Colonic mucosa (tissue), 4 donors: ENCODE measurements around the gene COX19. TPM values are rescaled to one million over a fixed set of nuclear protein-coding genes. Genes with fewer than 3 reads are reported as not detected.
"Not testable (repeated sequence)": the region's sequence is repeated elsewhere in the genome, so short reads cannot be mapped to it uniquely, and the experiment has no call there.

Experiments
- DNase-seq: peaks from one replicate; pipeline ENCODE4 v3.0.0-alpha.2; 2020
- H3K27ac ChIP-seq: fragments of 200-600 bp; one replicate; pipeline ENCODE4 v1.8.0; 2021
- H3K27me3 ChIP-seq: fragments of 200-600 bp; one replicate; pipeline ENCODE4 v1.8.0; 2021
- H3K36me3 ChIP-seq: fragments of 200-600 bp; one replicate; pipeline ENCODE4 v1.8.0; 2021
- H3K4me1 ChIP-seq: fragments of 200-600 bp; one replicate; pipeline ENCODE4 v1.8.0; 2021; ENCODE audit warnings: mild to moderate bottlenecking
- H3K4me3 ChIP-seq: fragments of 200-600 bp; one replicate; pipeline ENCODE4 v1.8.0; 2021
- H3K9ac ChIP-seq, 2 donors: one replicate each; pipeline ENCODE4 v1.7.0; 2013; ENCODE audit warnings: control low read depth in 2 of 2, low read depth in 2 of 2, low read length in 2 of 2
- H3K9me3 ChIP-seq: fragments of 200-600 bp; one replicate; pipeline ENCODE4 v1.8.0; 2021
- intact Hi-C: fragments of 100-400 bp; cut with DNase I; formaldehyde crosslinking; loops from one replicate; pipeline ENCODE4 v1.14.1; 2022
- total RNA-seq, 2 donors: library from RNA; stranded (reverse); fragmentation: NEBNext Ultra II Directional in 1 of 2; extraction: Animal tissue kit (Norgen Biotek cat#: 25700) in 1 of 2; gene quantifications; one replicate each; pipeline ENCODE4 v1.2.1, GENCODE V29; 2021
- TF ChIP-seq, protein P1 (sequence below): fragments of 200-600 bp; IDR thresholded peaks from one replicate; pipeline ENCODE4 v1.8.0; 2022; ENCODE audit warnings: antibody characterized with exemption, mild to moderate bottlenecking
- donor health status: healthy.
- donor health status: DM: no; HTN: no; CAD: no.
- donor health status: DM: no; HTN: no; CAD: no.

The COX19 gene
- total RNA-seq, 2 donors from 2014 or later = 11.6 to 16.5 TPM

DNA sequence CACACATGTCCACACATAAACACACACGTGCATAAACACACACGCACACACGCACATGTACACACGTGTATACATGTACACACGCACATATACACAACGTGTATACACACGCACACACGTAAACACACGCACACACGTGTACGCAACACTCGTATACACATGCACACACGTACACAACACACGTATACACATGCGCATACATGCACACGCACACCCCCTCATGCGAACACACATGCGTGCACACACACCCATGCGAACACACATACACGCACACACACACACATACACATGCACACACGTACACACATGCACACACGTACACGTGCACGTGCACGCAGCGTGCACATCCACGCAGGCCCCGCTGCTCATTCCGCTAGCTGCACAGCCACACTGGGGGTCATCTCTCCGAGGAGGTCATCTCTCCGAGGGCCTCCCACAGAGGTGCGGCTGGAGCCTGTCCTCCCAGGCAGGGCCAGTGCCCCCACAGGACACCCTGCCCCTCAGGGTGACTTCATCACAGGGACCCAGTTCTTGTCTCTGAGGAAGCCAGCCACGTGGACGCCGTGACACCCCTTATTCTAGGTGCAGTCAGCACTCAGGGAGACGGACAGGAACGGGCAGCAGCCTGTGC lies 33.5 kb upstream of the COX19 start:
- Histone ChIP-seq H3K27me3 (no peaks in the 10 kb centered on the region), H3K27ac (no peak overlapping the region), H3K9me3 (no peaks in the 10 kb centered on the region), H3K9ac (no peak overlapping the region), H3K4me3 (no peak overlapping the region), H3K4me1 (no peaks in the 10 kb centered on the region), H3K36me3 (no peaks in the 10 kb centered on the region)
- TF ChIP-seq, protein P1, sequence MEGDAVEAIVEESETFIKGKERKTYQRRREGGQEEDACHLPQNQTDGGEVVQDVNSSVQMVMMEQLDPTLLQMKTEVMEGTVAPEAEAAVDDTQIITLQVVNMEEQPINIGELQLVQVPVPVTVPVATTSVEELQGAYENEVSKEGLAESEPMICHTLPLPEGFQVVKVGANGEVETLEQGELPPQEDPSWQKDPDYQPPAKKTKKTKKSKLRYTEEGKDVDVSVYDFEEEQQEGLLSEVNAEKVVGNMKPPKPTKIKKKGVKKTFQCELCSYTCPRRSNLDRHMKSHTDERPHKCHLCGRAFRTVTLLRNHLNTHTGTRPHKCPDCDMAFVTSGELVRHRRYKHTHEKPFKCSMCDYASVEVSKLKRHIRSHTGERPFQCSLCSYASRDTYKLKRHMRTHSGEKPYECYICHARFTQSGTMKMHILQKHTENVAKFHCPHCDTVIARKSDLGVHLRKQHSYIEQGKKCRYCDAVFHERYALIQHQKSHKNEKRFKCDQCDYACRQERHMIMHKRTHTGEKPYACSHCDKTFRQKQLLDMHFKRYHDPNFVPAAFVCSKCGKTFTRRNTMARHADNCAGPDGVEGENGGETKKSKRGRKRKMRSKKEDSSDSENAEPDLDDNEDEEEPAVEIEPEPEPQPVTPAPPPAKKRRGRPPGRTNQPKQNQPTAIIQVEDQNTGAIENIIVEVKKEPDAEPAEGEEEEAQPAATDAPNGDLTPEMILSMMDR = no peak
- DNase-seq = no peak
- intact Hi-C loops = no loop called here

DNA sequence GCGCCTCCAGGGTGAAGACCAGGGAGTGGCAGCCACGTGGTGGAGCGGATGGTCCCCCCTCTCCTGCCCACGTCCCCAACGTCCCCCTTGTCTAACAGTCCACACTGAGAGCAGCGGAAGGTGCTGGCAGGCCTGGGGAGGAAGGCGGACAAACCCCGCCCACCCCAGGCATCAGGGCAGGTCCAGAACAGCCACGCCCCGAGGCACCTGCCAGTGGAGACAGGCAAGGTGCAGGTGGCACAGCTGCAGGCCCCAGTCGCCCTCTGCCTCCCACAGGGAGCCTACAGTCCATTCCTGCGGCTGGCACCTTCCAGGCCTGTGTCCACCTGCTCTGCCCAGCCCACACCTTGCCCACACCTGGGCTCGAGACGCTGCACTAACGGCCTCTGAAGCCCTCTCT lies 32.6 kb upstream of the COX19 start:
- H3K27me3 ChIP-seq = no peaks in the 10 kb centered on the region

DNA sequence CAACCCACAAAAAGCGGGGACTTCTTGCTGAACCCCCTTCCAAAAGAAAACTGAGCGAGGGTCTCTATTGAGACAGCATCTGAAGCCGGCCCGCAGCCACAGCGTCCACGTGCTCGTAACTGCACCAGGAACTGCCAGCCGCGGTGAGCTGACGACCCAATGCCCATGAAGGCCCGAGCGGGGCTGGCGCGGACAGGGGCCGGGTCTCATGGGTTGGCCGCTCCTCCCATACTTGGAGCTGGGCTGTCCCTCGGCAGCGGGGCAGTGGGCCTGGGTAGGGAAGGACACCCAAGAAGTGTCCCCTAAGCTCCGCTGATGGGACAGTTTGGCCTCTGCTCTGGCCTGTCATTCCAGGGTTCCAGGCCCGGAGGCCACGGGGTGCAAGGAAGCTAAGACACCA lies 30.0 kb upstream of the COX19 start:
- Histone ChIP-seq H3K9me3 (no peaks in the 10 kb centered on the region), H3K9ac (no peak overlapping the region), H3K36me3 (no peaks in the 10 kb centered on the region), H3K27ac (no peak overlapping the region), H3K4me3 (no peak overlapping the region), H3K4me1 (no peaks in the 10 kb centered on the region), H3K27me3 (no peaks in the 10 kb centered on the region)
- DNase-seq = no peak
- intact Hi-C loops = no loop called here
- TF ChIP-seq, protein P1 = no peak

More for the DNA sequence above, 32.6 kb upstream of the COX19 start:
- intact Hi-C loops = no loop called here
- DNase-seq = peak; percentile 70
- no peaks in the 10 kb centered on the region for H3K36me3 ChIP-seq
- TF ChIP-seq, protein P1 = no peak
- H3K9ac ChIP-seq = no peak overlapping the region
- H3K27ac ChIP-seq = no peak overlapping the region
- no peaks in the 10 kb centered on the region for H3K9me3 ChIP-seq
- H3K4me3 ChIP-seq = no peak overlapping the region
- H3K4me1 ChIP-seq = no peaks in the 10 kb centered on the region

DNA sequence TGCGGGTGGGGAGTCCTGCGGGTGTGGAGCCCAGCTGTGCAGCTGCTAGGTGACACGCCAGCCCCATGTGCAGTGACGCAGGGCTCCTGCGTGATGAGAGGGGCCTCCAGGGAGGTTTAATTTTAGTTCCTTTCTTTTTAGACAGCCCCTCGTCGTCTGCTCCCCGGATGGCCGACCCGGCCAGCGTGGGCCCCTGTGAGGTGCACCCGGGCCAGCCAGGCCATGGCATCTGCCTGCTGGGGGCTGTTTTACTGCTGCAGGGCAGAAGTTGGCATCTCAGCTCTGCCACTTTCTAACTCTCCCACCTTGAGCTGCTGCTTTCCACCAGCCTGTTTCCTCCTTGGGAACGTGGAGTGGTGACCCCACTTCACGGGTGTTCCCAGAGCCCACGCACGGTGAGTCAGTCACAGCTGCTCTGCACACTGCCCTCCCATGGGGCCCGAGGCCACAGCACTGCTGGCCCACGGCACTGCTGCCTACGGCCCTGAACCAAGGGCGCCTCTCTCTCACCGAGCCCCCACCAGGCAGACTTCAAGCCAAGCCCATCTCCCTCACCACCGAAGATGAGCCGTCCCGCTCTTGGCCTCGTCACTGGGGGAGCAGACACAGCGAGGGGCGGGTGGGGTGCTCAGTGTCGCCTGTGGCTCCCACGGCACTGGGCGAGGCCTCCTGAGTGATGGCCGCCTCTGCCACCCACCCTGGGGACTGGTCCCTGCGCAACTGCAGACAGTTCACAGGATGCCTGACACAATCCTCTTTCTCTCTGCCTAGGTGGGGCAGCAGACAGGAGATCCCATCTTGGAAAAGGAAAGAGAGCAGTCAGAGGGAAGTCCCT lies 28.9 kb upstream of the COX19 start:
- TF ChIP-seq, protein P1 = no peak
- no peaks in the 10 kb centered on the region for H3K36me3 ChIP-seq
- intact Hi-C loops = no loop called here

DNA sequence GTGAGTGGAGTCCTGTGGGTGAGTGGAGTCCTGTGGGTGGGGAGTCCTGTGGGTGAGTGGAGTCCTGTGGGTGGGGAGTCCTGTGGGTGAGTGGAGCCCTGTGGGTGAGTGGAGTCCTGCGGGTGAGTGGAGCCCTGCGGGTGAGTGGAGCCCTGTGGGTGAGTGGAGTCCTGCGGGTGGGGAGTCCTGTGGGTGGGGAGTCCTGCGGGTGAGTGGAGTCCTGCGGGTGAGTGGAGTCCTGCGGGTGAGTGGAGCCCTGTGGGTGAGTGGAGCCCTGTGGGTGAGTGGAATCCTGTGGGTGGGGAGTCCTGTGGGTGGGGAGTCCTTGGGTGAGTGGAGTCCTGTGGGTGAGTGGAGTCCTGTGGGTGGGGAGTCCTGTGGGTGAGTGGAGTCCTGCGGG lies 27.1 kb upstream of the COX19 start:
- intact Hi-C loops, H3K27me3 ChIP-seq, H3K4me3 ChIP-seq, H3K9ac ChIP-seq, H3K36me3 ChIP-seq, H3K4me1 ChIP-seq, H3K9me3 ChIP-seq, DNase-seq, H3K27ac ChIP-seq: not testable (repeated sequence)

More for the DNA sequence above, 28.9 kb upstream of the COX19 start:
- Histone ChIP-seq H3K9me3 (no peaks in the 10 kb centered on the region), H3K9ac (no peak overlapping the region), H3K27me3 (no peaks in the 10 kb centered on the region), H3K27ac (no peak overlapping the region), H3K4me3 (no peak overlapping the region), H3K4me1 (no peaks in the 10 kb centered on the region)
- no peak for DNase-seq

DNA sequence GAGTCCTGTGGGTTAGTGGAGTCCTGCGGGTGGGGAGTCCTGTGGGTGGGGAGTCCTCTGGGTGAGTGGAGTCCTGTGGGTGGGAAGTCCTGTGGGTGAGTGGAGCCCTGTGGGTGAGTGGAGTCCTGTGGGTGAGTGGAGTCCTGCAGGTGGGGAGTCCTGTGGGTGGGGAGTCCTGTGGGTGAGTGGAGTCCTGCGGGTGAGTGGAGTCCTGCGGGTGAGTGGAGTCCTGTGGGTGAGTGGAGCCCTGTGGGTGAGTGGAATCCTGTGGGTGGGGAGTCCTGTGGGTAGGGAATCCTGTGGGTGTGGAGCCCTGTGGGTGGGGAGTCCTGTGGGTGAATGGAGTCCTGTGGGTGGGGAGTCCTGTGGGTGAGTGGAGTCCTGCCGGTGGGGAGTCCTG lies 26.7 kb upstream of the COX19 start:
- H3K36me3 ChIP-seq, H3K4me1 ChIP-seq, intact Hi-C loops, H3K4me3 ChIP-seq, H3K27ac ChIP-seq, H3K9me3 ChIP-seq, DNase-seq, H3K27me3 ChIP-seq, H3K9ac ChIP-seq: not testable (repeated sequence)

DNA sequence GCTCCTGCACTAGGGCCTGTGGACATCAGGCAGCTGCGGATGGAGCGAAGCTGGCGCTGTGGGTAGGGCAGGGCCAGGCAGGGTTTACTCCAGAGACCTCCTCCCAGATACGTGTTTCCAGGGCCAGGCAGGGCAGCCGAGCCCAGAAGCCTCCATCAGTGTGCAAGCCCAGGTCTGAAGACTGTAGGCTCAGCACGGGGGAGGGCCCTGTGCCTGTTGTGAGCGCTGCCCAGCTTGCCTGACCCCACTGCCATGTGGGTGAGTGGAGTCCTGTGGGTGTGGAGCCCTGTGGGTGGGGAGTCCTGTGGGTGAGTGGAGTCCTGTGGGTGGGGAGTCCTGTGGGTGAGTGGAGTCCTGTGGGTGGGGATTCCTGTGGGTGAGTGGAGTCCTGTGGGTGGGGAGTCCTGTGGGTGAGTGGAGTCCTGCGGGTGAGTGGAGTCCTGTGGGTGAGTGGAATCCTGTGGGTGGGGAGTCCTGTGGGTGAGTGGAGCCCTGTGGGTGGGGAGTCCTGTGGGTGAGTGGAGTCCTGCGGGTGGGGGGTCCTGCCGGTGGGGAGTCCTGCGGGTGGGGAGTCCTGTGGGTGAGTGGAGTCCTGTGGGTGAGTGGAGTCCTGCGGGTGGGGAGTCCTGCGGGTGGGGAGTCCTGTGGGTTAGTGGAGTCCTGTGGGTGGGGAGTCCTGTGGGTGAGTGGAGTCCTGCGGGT lies 25.9 kb upstream of the COX19 start:
- DNase-seq, H3K9ac ChIP-seq, H3K4me3 ChIP-seq, H3K27ac ChIP-seq, intact Hi-C loops, H3K36me3 ChIP-seq, H3K4me1 ChIP-seq, H3K9me3 ChIP-seq, H3K27me3 ChIP-seq: not testable (repeated sequence)
